CMK (cell line): Measurements from ENCODE around the gene LRP10.

Experiments
- DNase-seq: peaks from one replicate; pipeline ENCODE4 v3.0.0-alpha.2; 2010; ENCODE audit warnings: low read depth

Gene LRP10

GRCh38 chr14:22919601-22919921, 48.0 kb downstream of the LRP10 start:
- DNase-seq, result no peak

DNA sequence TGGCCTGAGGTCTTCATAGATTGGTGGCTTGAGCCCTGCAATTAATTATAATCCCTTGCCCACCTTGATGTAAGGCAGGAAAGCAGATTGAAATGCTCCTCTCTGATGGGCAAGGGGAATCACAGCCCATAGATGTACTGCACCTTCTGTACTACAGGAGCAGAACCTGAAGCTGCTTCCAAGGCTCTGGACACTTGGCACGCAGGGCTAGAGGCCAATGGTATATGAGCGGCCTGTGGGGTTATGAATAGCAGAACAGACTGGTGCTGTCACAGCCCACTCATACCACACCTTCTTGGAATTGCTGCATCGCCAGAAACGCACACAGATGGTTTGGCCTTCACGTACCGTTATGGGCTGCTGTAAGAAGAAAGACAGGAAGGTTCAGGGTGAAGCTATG, 49.2 kb downstream of the LRP10 start:
- no peak for DNase-seq

DNA sequence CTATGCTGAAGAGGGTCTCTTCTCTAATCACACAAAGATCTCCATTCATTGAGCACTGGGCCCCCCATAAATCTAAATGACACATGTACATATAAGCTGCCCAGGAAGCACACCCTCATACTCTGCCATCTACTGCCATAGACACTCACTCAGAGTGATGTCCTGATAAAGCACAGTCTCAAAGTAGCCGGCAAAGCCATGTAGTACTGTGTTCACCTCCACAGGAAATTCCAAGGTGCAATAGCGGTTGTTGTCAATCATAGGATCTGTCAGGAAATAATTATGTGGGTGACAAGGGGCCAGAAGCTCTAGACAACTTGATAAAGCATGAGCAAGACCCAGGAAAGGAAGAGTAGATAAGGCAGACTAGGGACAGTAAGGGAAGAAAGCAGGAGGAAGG, 50.8 kb downstream of the LRP10 start:
- DNase-seq, result no peak

DNA sequence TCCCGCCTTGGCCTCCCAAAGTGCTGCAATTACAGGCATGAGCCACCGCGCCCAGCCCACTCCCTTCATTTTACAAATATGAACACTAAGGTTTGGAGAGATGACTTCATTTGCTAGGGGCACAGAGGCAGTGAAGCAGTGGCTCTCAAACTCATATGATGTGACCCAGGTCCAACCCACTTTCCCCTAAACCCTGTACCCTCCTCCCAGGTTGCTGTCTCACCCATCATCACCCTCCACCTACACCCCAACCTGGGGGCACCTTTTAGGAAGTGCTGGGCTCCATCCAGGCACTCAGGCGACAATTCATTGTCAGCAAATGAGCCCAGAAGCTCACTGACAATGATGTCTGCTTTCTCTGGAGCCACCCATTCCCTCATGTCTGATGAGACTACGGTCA, 52.2 kb downstream of the LRP10 start:
- no peak for DNase-seq

DNA sequence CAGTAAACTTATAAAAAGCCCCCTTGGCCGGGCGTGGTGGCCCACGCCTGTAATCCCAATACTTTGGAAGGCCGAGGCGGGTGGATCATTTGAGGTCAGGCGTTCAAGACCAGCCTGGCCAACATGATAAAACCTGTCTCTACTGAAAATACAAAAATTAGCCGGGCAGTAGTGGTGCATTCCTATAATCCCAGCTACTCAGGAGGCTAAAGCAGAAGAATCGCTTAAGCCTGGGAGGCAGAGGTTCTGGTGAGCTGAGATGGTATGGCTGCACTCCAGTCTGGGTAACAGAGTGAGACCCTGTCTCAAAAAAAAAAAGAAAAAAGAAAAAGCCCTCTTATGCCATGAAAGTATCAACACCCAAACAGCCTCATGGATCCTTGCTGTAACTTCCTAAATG, 54.0 kb downstream of the LRP10 start:
- DNase-seq, result no peak

GRCh38 chr14:22926316-22926715, 54.8 kb downstream of the LRP10 start:
- no peak for DNase-seq

DNA sequence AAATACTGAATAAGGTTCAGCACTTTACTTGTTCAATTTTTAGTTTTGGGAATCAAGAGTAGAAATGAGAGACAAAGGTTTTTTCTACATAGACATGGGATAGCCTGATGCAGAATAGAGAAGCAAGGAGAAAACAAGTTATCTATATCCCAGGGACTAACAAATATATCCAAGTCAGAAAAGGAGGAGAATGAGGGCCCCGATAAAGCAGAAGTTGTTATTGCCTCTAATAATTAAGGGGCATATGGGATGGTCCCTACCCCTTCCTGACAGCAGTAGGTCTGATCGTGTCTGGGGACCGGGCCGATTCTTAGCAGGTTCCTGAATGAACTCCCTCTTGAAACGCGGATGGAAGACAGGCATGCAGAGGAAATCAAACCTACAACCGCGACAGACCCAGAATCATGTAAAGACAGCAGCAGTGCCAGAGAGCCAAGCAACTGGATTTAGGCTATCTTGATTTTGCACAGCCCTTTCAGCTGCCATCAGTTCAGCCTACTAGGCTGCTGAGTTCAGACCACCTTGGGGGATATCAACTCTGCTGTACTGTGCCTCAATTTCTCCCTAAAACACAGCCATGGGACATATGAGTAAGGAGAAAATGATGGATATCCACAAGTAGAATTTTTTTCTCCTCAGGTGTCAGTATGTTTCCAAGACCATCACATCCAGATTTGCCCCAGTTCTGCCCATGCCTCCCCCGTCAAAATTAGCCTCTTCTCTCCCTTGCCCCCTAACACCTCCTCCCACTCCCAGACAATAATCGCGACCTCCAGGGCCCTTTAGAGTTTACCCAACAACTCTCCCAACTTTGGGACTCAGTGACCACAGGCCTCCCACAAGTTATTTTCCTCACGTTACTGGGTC, 56.9 kb downstream of the LRP10 start:
- no peak for DNase-seq

- peak; percentile 95 for DNase-seq
Measured at GRCh38 chr14:22929104-22929960, 57.8 kb downstream of the LRP10 start, which contains the start of gene PRMT5. PRMT5 (minus strand) TSS chr14:22929376; CDS start chr14:22929361, 15 bp downstream.

DNA sequence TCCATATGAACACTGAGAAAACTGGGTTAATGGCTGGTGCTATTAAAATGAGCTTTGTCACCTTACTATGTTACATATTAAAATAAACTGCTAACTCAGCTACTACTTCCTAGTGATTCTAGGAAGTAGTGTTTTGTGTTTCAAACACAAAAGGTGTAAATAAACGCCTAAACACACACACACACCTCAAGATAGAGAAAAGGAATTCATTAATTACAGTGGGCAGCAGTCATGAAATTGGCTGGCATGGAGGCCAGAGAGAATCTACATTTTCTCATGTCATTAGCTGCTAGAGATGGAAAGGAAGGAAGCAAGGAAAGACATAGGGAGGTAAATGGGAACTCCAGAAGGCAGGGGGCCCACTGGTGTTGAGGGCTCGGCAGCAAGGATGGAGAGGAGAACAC, 58.4 kb downstream of the LRP10 start:
- DNase-seq, result no peak
